CD4-positive, CD25-positive, alpha-beta regulatory T cell (primary cell): Measurements from ENCODE around the gene MEGF6. TPM values are rescaled to one million over a fixed set of nuclear protein-coding genes. Genes with fewer than 3 reads are reported as not detected.

ENCODE experiments used
- ATAC-seq, 2 donors: fragments of 150-1000 bp; cut with Tn5 transposase; one replicate each; pipeline ENCODE4 v1.10.0; 2021; ENCODE audit warnings: low read depth in 2 of 2, moderate number of reproducible peaks in 2 of 2, moderate library complexity in 1 of 2
- DNase-seq, 3 donors: peaks; one replicate each; pipeline versions ENCODE4 v3.0.0 to v3.0.0-alpha.2; 2012 to 2022; ENCODE audit warnings: mixed read lengths in 1 of 3
- H3K27ac ChIP-seq: one replicate; pipeline ENCODE4 v1.7.0; 2013; ENCODE audit warnings: mild to moderate bottlenecking, low read length; ENCODE audit not compliant: insufficient read depth, poor library complexity, severe bottlenecking
- H3K27me3 ChIP-seq: one replicate; pipeline ENCODE4 v1.7.0; 2013; ENCODE audit warnings: low read length; ENCODE audit not compliant: control insufficient read depth, insufficient read depth
- H3K36me3 ChIP-seq: one replicate; pipeline ENCODE4 v1.7.0; 2013; ENCODE audit warnings: mild to moderate bottlenecking, low read length, moderate library complexity; ENCODE audit not compliant: control insufficient read depth, insufficient read depth
- H3K4me1 ChIP-seq: 2 replicates; pipeline ENCODE4 v1.7.0; 2013; ENCODE audit warnings: mild to moderate bottlenecking, low read length; ENCODE audit not compliant: insufficient read depth, control insufficient read depth, poor library complexity, severe bottlenecking
- H3K4me3 ChIP-seq: one replicate; pipeline ENCODE4 v1.7.0; 2013; ENCODE audit warnings: low read depth, mild to moderate bottlenecking, low read length, moderate library complexity
- H3K9me3 ChIP-seq, 2 experiments: 1 replicate in 1 of 2; 2 replicates in 1 of 2; pipeline ENCODE4 v1.7.0; 2013; ENCODE audit warnings: low read length in 2 of 2, mild to moderate bottlenecking in 1 of 2, moderate library complexity in 1 of 2; ENCODE audit not compliant: control insufficient read depth in 2 of 2
- H3K27ac Mint-ChIP-seq, 3 donors: one replicate each; pipeline ENCODE4 v1.8.0; 2020 to 2022; ENCODE audit warnings: mild to moderate bottlenecking in 3 of 3, mixed read lengths in 3 of 3, moderate library complexity in 2 of 3
- H3K27me3 Mint-ChIP-seq: one replicate; pipeline ENCODE4 v1.8.0; 2022; ENCODE audit warnings: mild to moderate bottlenecking, mixed read lengths
- H3K36me3 Mint-ChIP-seq: one replicate; pipeline ENCODE4 v1.8.0; 2020; ENCODE audit warnings: mixed read lengths
- H3K4me1 Mint-ChIP-seq, 4 donors: one replicate each; pipeline ENCODE4 v1.8.0; 2020 to 2022; ENCODE audit warnings: mixed read lengths in 4 of 4, mild to moderate bottlenecking in 1 of 4
- H3K4me3 Mint-ChIP-seq, 4 donors: one replicate each; pipeline ENCODE4 v1.8.0; 2020 to 2022; ENCODE audit warnings: mild to moderate bottlenecking in 4 of 4, mixed read lengths in 4 of 4, moderate library complexity in 3 of 4
- H3K9me3 Mint-ChIP-seq, 7 donors: one replicate each; pipeline ENCODE4 v1.8.0; 2020 to 2022; ENCODE audit warnings: mixed read lengths in 7 of 7, mild to moderate bottlenecking in 3 of 7, moderate library complexity in 2 of 7
- polyA plus RNA-seq, 4 donors: library from polyadenylated mRNA; unstranded; fragments of 300-500 nt; fragmentation: Illumina TruSeq; gene quantifications; one replicate each; pipeline ENCODE4 v1.2.3, GENCODE V29; 2021
- total RNA-seq: library from RNA; stranded (reverse); gene quantifications from one replicate; pipeline ENCODE4 v1.2.3, GENCODE V29; 2022

MEGF6 gene
- total and polyA plus RNA-seq, 5 donors from 2014 or later = 4.7 to 123 (median 6.8) TPM

GRCh38 chr1:3474421-3474820 is 136.9 kb downstream of the MEGF6 start:
- H3K27me3 ChIP-seq = no peaks in the 10 kb centered on the region
- no peak overlapping the region for H3K27ac ChIP-seq
- H3K4me3 Mint-ChIP-seq = no peak overlapping the region
- H3K9me3 Mint-ChIP-seq = no peaks in the 10 kb centered on the region
- no peak overlapping the region for H3K27ac Mint-ChIP-seq
- no peak for ATAC-seq
- H3K36me3 ChIP-seq = no peaks in the 10 kb centered on the region
- no peak for DNase-seq
- no peaks in the 10 kb centered on the region for H3K27me3 Mint-ChIP-seq
- H3K4me1 ChIP-seq = no peaks in the 10 kb centered on the region
- no peaks in the 10 kb centered on the region for H3K36me3 Mint-ChIP-seq
- H3K9me3 ChIP-seq = no peaks in the 10 kb centered on the region
- H3K4me3 ChIP-seq = no peak overlapping the region
- H3K4me1 Mint-ChIP-seq = peaks cover 0 to 2% (median 0%) of the 10 kb centered on the region in 4 donors

- H3K9me3 ChIP-seq = no peaks in the 10 kb centered on the region
- H3K27ac ChIP-seq = no peak overlapping the region
- no peak overlapping the region for H3K4me3 ChIP-seq
- ATAC-seq (no peak), DNase-seq (no peak)
- H3K4me3 Mint-ChIP-seq = no peak overlapping the region
- no peak overlapping the region for H3K27ac Mint-ChIP-seq
- peaks cover 0 to 2% (median 0%) of the 10 kb centered on the region in 4 donors for H3K4me1 Mint-ChIP-seq
- H3K9me3 Mint-ChIP-seq = no peaks in the 10 kb centered on the region
- no peaks in the 10 kb centered on the region for H3K27me3 ChIP-seq
- H3K36me3 ChIP-seq = no peaks in the 10 kb centered on the region
- no peaks in the 10 kb centered on the region for H3K27me3 Mint-ChIP-seq
- no peaks in the 10 kb centered on the region for H3K36me3 Mint-ChIP-seq
- H3K4me1 ChIP-seq = no peaks in the 10 kb centered on the region
Measured at GRCh38 chr1:3474016-3474415, 137.3 kb downstream of the MEGF6 start.

GRCh38 chr1:3473381-3473844 is 137.9 kb downstream of the MEGF6 start:
- Mint-ChIP-seq H3K27me3 (no peaks in the 10 kb centered on the region), H3K4me3 (no peak overlapping the region), H3K36me3 (no peaks in the 10 kb centered on the region), H3K27ac (no peak overlapping the region), H3K4me1 (peaks cover 0 to 2% (median 0%) of the 10 kb centered on the region in 4 donors), H3K9me3 (no peaks in the 10 kb centered on the region)
- Histone ChIP-seq H3K4me1 (no peaks in the 10 kb centered on the region), H3K4me3 (no peak overlapping the region), H3K27me3 (no peaks in the 10 kb centered on the region), H3K9me3 (no peaks in the 10 kb centered on the region), H3K27ac (no peak overlapping the region), H3K36me3 (no peaks in the 10 kb centered on the region)
- ATAC-seq (no peak), DNase-seq (no peak)

DNA sequence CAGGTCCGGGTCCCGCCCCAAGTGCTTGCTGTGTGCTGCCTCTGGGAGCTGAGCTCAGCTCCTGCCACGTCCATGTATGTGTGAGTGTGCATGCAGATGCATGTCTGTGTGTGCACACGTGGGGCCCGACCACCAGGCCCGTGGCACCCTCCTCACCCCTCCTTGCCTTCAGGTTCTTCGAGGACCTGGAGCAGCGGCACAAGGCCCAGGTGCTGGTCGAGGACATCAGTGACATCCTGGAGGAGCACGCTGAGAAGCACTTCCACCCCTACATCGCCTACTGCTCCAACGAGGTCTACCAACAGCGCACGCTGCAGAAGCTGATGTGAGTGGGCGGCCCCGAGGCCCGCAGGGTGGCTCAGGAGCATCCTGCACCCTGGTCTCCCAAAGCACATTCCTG is 138.4 kb downstream of the MEGF6 start:
- Histone ChIP-seq H3K4me3 (no peak overlapping the region), H3K27ac (no peak overlapping the region), H3K9me3 (no peaks in the 10 kb centered on the region), H3K4me1 (no peaks in the 10 kb centered on the region), H3K27me3 (no peaks in the 10 kb centered on the region), H3K36me3 (no peaks in the 10 kb centered on the region)
- Mint-ChIP-seq H3K27me3 (no peaks in the 10 kb centered on the region), H3K36me3 (no peaks in the 10 kb centered on the region), H3K4me3 (no peak overlapping the region), H3K27ac (no peak overlapping the region), H3K4me1 (peaks cover 0 to 2% (median 0%) of the 10 kb centered on the region in 4 donors), H3K9me3 (no peaks in the 10 kb centered on the region)
- ATAC-seq = no peak
- DNase-seq = no peak

DNA sequence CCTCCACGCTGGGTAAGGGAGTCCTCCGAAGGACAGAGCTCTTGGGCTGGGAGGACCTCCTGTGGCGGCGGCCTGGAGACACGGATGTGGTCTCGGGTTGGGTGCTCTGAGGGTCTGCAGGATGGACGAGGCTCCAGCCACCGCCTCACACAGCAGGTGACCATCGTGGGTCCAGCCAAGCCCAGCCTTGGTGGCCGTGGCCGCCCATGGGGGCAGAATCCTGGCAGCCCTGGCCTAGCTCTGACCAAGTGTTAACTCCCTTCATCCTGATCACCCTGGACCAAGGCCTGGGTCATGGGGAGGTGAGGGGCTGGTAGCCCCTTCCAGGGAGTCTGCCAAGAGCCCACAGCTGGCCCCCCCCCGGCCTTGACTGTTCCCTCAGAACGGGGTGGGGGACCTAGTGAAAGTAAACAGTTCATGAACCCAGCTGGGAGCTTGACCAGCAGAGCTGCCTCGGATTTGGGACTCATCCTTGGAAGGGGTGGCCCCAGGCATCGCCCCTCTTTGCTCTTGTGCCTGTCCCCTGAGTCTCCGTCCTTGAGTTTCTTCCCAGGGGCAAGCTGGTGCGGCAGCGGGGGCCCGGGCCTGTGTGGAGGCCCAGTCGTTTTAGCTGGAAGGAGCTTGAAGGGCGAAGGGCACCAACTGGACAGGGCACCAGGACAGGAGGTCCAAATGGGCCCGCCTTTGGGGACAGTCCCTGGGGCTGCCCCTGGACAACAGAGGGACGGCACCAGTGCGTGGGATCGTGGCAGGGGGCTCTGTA is 139.0 kb downstream of the MEGF6 start:
- no peak for DNase-seq
- Mint-ChIP-seq H3K27me3 (no peaks in the 10 kb centered on the region), H3K4me3 (no peak overlapping the region), H3K4me1 (peaks cover 0 to 2% (median 0%) of the 10 kb centered on the region in 4 donors), H3K36me3 (no peaks in the 10 kb centered on the region), H3K9me3 (no peaks in the 10 kb centered on the region), H3K27ac (no peak overlapping the region)
- H3K9me3 ChIP-seq = no peaks in the 10 kb centered on the region
- no peak overlapping the region for H3K4me3 ChIP-seq
- H3K27me3 ChIP-seq = no peaks in the 10 kb centered on the region
- no peaks in the 10 kb centered on the region for H3K36me3 ChIP-seq
- no peak overlapping the region for H3K27ac ChIP-seq
- H3K4me1 ChIP-seq = no peaks in the 10 kb centered on the region
- ATAC-seq = no peak

GRCh38 chr1:3471356-3472087 is 139.8 kb downstream of the MEGF6 start:
- peaks cover 0 to 2% (median 0%) of the 10 kb centered on the region in 4 donors for H3K4me1 Mint-ChIP-seq
- H3K27me3 Mint-ChIP-seq = no peaks in the 10 kb centered on the region

GRCh38 chr1:3470650-3471355 is 140.5 kb downstream of the MEGF6 start:
- ATAC-seq (no peak), DNase-seq (no peak)
- no peak overlapping the region for H3K4me3 Mint-ChIP-seq
- H3K9me3 Mint-ChIP-seq = no peaks in the 10 kb centered on the region
- H3K9me3 ChIP-seq = no peaks in the 10 kb centered on the region
- peaks cover 0 to 2% (median 0%) of the 10 kb centered on the region in 4 donors for H3K4me1 Mint-ChIP-seq
- no peaks in the 10 kb centered on the region for H3K36me3 ChIP-seq
- H3K4me3 ChIP-seq = no peak overlapping the region
- no peak overlapping the region for H3K27ac Mint-ChIP-seq
- H3K27me3 ChIP-seq = no peaks in the 10 kb centered on the region
- peaks cover 5% of the 10 kb centered on the region for H3K27me3 Mint-ChIP-seq
- H3K27ac ChIP-seq = no peak overlapping the region
- H3K4me1 ChIP-seq = no peaks in the 10 kb centered on the region
- H3K36me3 Mint-ChIP-seq = no peaks in the 10 kb centered on the region

More at GRCh38 chr1:3471356-3472087, 139.8 kb downstream of the MEGF6 start:
- no peaks in the 10 kb centered on the region for H3K36me3 Mint-ChIP-seq
- Histone ChIP-seq H3K4me3 (no peak overlapping the region), H3K27me3 (no peaks in the 10 kb centered on the region), H3K36me3 (no peaks in the 10 kb centered on the region), H3K9me3 (no peaks in the 10 kb centered on the region), H3K27ac (no peak overlapping the region), H3K4me1 (no peaks in the 10 kb centered on the region)
- ATAC-seq (no peak), DNase-seq (no peak)
- H3K9me3 Mint-ChIP-seq = no peaks in the 10 kb centered on the region
- H3K4me3 Mint-ChIP-seq = no peak overlapping the region
- no peak overlapping the region for H3K27ac Mint-ChIP-seq
